GM19023 (cell line): ENCODE measurements around the gene TMPRSS9.
"Not testable (repeated sequence)": the region's sequence is repeated elsewhere in the genome, so short reads cannot be mapped to it uniquely, and the experiment has no call there.

Experiments used
- ATAC-seq: cut with Tn5 transposase; IDR thresholded peaks from one replicate; pipeline ENCODE4 v1.9.1; 2021; ENCODE audit warnings: mild to moderate bottlenecking, moderate library complexity; ENCODE audit not compliant: unreplicated experiment

TMPRSS9 gene

GRCh38 chr19:2341244-2341751, 18.8 kb upstream of the TMPRSS9 start:
- ATAC-seq, result no peak

GRCh38 chr19:2341982-2342381, 18.1 kb upstream of the TMPRSS9 start:
- no peak for ATAC-seq

- ATAC-seq, result no peak
Measured at GRCh38 chr19:2342656-2343288, 17.3 kb upstream of the TMPRSS9 start.

GRCh38 chr19:2343289-2343982, 16.6 kb upstream of the TMPRSS9 start:
- ATAC-seq, result no peak

- no peak for ATAC-seq
Measured at GRCh38 chr19:2344381-2344870, 15.6 kb upstream of the TMPRSS9 start.

- ATAC-seq, result no peak
Measured at GRCh38 chr19:2345076-2345475, 15.0 kb upstream of the TMPRSS9 start.

- ATAC-seq, result no peak
Measured at GRCh38 chr19:2345794-2346663, 14.0 kb upstream of the TMPRSS9 start.

- ATAC-seq, result not testable (repeated sequence)
Measured at GRCh38 chr19:2349818-2350217, 10.2 kb upstream of the TMPRSS9 start.

- ATAC-seq, result no peak
Measured at GRCh38 chr19:2350656-2351055, 9.4 kb upstream of the TMPRSS9 start.

- ATAC-seq, result no peak
Measured at GRCh38 chr19:2351591-2351990, 8.5 kb upstream of the TMPRSS9 start.

GRCh38 chr19:2352121-2352520, 7.9 kb upstream of the TMPRSS9 start:
- no peak for ATAC-seq

GRCh38 chr19:2353159-2353886, 6.7 kb upstream of the TMPRSS9 start:
- no peak for ATAC-seq

GRCh38 chr19:2353887-2354592, 6.0 kb upstream of the TMPRSS9 start:
- no peak for ATAC-seq

- ATAC-seq, result no peak
Measured at GRCh38 chr19:2354670-2355069, 5.4 kb upstream of the TMPRSS9 start.

GRCh38 chr19:2355168-2356035, 4.7 kb upstream of the TMPRSS9 start:
- no peak for ATAC-seq

- no peak for ATAC-seq
Measured at GRCh38 chr19:2356036-2356646, 3.9 kb upstream of the TMPRSS9 start.

GRCh38 chr19:2357279-2358206, 2.5 kb upstream of the TMPRSS9 start:
- ATAC-seq, result no peak
